Kidney epithelial cell (primary cell): ENCODE measurements around the gene RSPH9. TPM values are rescaled to one million over a fixed set of nuclear protein-coding genes. Genes with fewer than 3 reads are reported as not detected.
A peak's percentile ranks its signal among the peaks of the same experiment; 100 is the strongest.

Source experiments
- DNase-seq: peaks from one replicate; pipeline ENCODE4 v3.0.0-alpha.2; 2010; ENCODE audit warnings: low read depth
- H3K27me3 ChIP-seq: 2 replicates; pipeline ENCODE4 v1.6.0; 2011; ENCODE audit warnings: low read length; ENCODE audit not compliant: control insufficient read depth, insufficient read depth
- H3K36me3 ChIP-seq: 2 replicates; pipeline ENCODE4 v1.5.1; 2011; ENCODE audit warnings: low read length; ENCODE audit not compliant: control insufficient read depth, insufficient read depth
- H3K4me3 ChIP-seq: 2 replicates; pipeline ENCODE4 v1.5.1; 2011; ENCODE audit warnings: low read depth, mild to moderate bottlenecking, control low read depth, low read length
- CTCF ChIP-seq: IDR thresholded peaks from 2 replicates; pipeline ENCODE4 v1.5.1; 2011; ENCODE audit warnings: mild to moderate bottlenecking, moderate library complexity, low read length, control low read depth, inconsistent platforms; ENCODE audit not compliant: insufficient read depth, poor library complexity, severe bottlenecking
- total RNA-seq: library from RNA; depleted of rRNA; stranded (reverse); fragments of >200 nt; gene quantifications from 2 replicates; pipeline ENCODE4 v1.2.3, GENCODE V29; 2015

The RSPH9 gene
- total RNA-seq, 1 donor from 2014 or later, result 0.08 TPM

DNA sequence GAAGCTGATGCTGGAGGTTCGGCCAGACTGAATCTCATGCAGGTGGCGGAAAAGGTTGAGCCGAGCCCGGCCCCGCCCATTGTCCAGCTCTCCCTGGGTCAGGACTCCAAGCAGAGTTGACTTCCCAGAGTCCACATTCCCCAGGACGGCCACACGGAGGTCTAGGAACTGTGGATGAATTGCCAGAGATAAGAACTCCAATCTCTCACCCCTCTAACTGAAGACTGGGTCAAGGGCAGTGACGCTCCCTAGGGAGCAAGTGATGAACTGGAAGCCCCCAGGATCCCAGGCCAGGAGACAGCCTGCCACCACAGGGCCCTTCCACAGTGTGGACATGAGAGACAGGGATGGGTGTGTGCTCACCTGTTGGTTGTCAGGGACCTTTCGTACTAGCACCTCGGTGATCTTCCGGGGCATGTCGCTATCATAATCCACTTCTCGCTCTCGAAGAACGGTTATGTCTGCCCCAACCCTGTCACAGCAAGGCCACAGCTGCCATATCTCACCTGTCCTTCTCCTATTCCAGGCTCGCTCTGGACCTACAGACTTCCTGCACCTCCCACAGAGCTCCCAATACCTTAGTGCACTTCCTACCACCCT, 19.3 kb upstream of the RSPH9 start:
- H3K36me3 ChIP-seq, result peaks cover 14% of the 10 kb centered on the region
- DNase-seq, result no peak
- TF ChIP-seq CTCF, result no peak

DNA sequence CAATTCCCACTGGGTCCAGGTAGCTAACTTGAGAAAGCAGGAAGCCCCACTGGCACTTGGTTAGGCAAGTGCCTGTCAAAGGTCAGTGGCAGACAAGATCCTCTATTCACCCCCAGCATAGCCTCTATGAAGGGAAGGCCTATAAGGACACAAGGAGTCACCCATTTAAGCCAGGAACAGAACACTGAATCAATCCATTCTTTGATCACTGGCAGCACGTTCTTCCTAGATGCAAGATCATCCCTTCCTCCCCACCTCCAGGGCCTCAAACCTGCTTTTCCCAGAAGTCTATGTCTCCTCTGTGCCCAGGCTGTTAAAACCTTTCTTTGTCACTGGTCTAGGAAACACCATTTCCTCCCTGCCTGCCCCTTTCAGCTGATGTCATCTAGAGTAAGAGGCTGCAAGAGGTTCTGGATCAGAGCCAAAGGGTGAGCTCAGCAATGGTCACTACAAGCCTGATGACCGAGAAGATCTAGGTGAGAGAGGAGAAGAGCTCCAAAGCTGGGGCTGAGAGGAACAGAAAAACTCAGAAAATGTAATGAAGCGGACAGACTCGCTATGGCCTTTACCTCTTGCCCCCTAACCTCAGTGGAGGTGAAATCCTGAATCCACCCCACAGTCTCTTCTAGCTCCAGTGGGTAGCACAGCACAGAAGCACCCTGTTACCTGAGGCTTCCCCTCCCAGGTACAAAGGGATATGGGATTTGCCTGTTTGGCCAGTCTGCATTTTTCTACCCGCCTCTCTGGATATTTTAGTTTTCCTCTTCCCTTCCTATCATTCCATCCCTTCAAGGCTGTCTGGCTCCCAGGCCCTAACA, 17.6 kb upstream of the RSPH9 start:
- peaks cover 4% of the 10 kb centered on the region for H3K36me3 ChIP-seq
- peak; percentile 96 for DNase-seq
- no peaks in the 10 kb centered on the region for H3K27me3 ChIP-seq

More for the DNA sequence above, 19.3 kb upstream of the RSPH9 start:
- Histone ChIP-seq H3K4me3 (no peak overlapping the region), H3K27me3 (no peaks in the 10 kb centered on the region)

GRCh38 chr6:43628393-43629103, 16.3 kb upstream of the RSPH9 start:
- Histone ChIP-seq H3K4me3 (peak overlapping the region; percentile 78), H3K36me3 (peaks cover 2% of the 10 kb centered on the region), H3K27me3 (no peaks in the 10 kb centered on the region)
- no peak for DNase-seq
- no peak for TF ChIP-seq CTCF

More for the DNA sequence above, 17.6 kb upstream of the RSPH9 start:
- no peak for TF ChIP-seq CTCF
- H3K4me3 ChIP-seq, result no peak overlapping the region

DNA sequence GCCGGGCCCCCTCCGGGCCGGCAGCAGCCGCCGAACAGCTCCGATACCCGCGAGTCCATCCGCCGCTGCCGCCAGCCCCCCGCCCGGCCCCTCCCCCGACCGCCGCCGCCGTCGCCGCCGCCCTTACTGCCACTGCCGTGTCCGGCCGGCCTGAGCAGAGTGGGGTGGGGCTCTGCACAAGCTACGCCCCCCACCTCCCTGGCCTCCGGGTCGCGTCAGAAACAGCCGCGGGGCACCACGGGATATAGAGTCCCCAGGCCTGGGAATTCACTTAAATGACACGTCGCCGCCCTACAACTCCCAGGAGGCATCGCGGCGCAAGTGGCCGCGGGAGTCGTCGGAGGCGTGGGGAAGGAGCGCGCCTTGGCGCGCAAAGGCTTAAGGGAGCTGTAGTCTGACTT, 15.7 kb upstream of the RSPH9 start, which contains the start of gene GTPBP2:
Gene GTPBP2, minus strand, starts transcription at position 161 of the 401 bp plus-strand sequence. Its CDS starts 102 bp downstream, at position 59.
- H3K36me3 ChIP-seq, result peaks cover 2% of the 10 kb centered on the region
- no peaks in the 10 kb centered on the region for H3K27me3 ChIP-seq
- peak; percentile 97 for DNase-seq
- TF ChIP-seq CTCF, result no peak
- peak within 1 kb of the TSS; percentile 78 for H3K4me3 ChIP-seq

DNA sequence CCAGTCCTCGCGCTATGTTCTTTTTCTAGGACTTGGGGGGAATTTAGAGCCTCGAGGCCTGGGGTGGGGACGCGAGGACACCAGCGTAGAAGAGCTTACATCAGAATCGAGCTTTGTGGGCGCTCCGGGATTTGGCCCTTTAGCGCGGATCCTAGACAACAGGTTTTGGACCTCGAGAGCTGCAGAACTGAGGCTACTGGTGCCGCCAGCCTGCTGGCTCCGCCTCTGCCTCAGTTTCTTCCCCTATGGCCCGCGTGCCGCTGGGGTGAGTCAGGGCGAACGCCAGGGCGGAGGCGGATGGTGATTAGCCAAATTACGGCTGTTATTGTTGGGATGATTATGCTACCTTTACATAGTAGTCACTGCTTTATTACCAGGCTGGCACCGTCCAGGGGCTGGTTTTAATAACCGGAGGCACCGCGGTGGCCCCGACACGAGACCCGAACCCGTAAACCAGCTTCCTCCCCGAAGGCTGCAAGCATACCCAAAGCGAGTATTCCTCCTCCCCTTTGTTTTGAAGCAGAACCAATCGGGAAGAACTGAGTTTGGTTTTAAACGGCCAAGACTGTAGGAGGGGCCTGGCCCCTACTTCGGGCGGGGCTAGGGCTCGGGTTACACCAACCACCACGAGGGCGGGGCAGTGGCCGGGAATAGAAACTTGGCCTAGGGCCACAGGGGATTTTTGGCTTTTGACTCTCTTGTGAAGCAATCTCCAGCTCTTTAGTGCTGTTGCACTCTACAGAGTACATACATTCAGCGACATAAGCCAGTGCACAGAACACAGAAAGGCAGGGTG, 15.1 kb upstream of the RSPH9 start:
- no peak for TF ChIP-seq CTCF
- Histone ChIP-seq H3K27me3 (no peaks in the 10 kb centered on the region), H3K4me3 (peak overlapping the region; percentile 78), H3K36me3 (peaks cover 2% of the 10 kb centered on the region)
- DNase-seq, result peak; percentile 90
